Measurements from ENCODE around the gene NSUN7. TPM values are rescaled to one million over a fixed set of nuclear protein-coding genes. Genes with fewer than 3 reads are reported as not detected.

The NSUN7 gene
- polyA plus RNA-seq, 1 donor from 2014 or later = 0.51 TPM

GRCh38 chr4:40832175-40832574 lies 82.4 kb downstream of the NSUN7 start:
- Histone ChIP-seq H4K20me1 (ENCODE audit: insufficient read depth) (no peaks in the 10 kb centered on the region), H2AFZ (ENCODE audit: low read depth, low read length) (no peak overlapping the region), H3K27ac (ENCODE audit: low read length) (peak overlapping the region; percentile 15), H3K9ac (ENCODE audit: low read length) (no peak overlapping the region), H3K36me3 (ENCODE audit: insufficient read depth, low read length) (no peaks in the 10 kb centered on the region), H3K79me2 (replicated peaks; ENCODE audit: insufficient read depth, low read length) (peaks cover 3% of the 10 kb centered on the region), H3K27me3 (ENCODE audit: insufficient read depth, low read depth, low read length) (no peaks in the 10 kb centered on the region), H3K9me2 (ENCODE audit: insufficient read depth, low read length) (no peaks in the 10 kb centered on the region), H3K4me2 (ENCODE audit: low read length) (no peak overlapping the region), H3F3A (ENCODE audit: insufficient read depth, low read length, poor library complexity, severe bottlenecking) (no peaks in the 10 kb centered on the region), H3K9me3 (ENCODE audit: low read length) (no peaks in the 10 kb centered on the region), H3K4me3 (ENCODE audit: low read length) (no peak overlapping the region)
- TF ChIP-seq CTCF (IDR thresholded peaks at IDR 0.05; ENCODE audit: poor library complexity, severe bottlenecking) (no peak), REST (IDR thresholded peaks at IDR 0.05; ENCODE audit: borderline replicate concordance) (no peak), EZH2 (IDR thresholded peaks at IDR 0.05; ENCODE audit: borderline replicate concordance, insufficient read depth, low read length, poor library complexity, severe bottlenecking) (no peak), MXI1 (conservative IDR thresholded peaks at IDR 0.05; ENCODE audit: poor library complexity, severe bottlenecking) (no peak), POLR2AphosphoS5 (IDR thresholded peaks at IDR 0.05) (no peak), RAD21 (conservative IDR thresholded peaks at IDR 0.05) (no peak), TAF1 (IDR thresholded peaks at IDR 0.05; ENCODE audit: low read depth) (no peak), SMC3 (conservative IDR thresholded peaks at IDR 0.05; ENCODE audit: poor library complexity) (no peak), EP300 (conservative IDR thresholded peaks at IDR 0.05; ENCODE audit: poor library complexity, severe bottlenecking) (no peak)

GRCh38 chr4:40833212-40833611 lies 83.5 kb downstream of the NSUN7 start:
- Histone ChIP-seq H3K79me2 (replicated peaks; ENCODE audit: insufficient read depth, low read length) (peaks cover 7% of the 10 kb centered on the region), H3K9me3 (ENCODE audit: low read length) (no peaks in the 10 kb centered on the region), H3K9ac (ENCODE audit: low read length) (no peak overlapping the region), H3K36me3 (ENCODE audit: insufficient read depth, low read length) (no peaks in the 10 kb centered on the region), H4K20me1 (ENCODE audit: insufficient read depth) (no peaks in the 10 kb centered on the region), H3K27ac (ENCODE audit: low read length) (no peak overlapping the region), H2AFZ (ENCODE audit: low read depth, low read length) (no peak overlapping the region), H3F3A (ENCODE audit: insufficient read depth, low read length, poor library complexity, severe bottlenecking) (no peaks in the 10 kb centered on the region), H3K27me3 (ENCODE audit: insufficient read depth, low read depth, low read length) (no peaks in the 10 kb centered on the region), H3K9me2 (ENCODE audit: insufficient read depth, low read length) (no peaks in the 10 kb centered on the region), H3K4me3 (ENCODE audit: low read length) (no peak overlapping the region), H3K4me2 (ENCODE audit: low read length) (no peak overlapping the region)
- TF ChIP-seq RAD21 (conservative IDR thresholded peaks at IDR 0.05) (no peak), EP300 (conservative IDR thresholded peaks at IDR 0.05; ENCODE audit: poor library complexity, severe bottlenecking) (no peak), TAF1 (IDR thresholded peaks at IDR 0.05; ENCODE audit: low read depth) (no peak), EZH2 (IDR thresholded peaks at IDR 0.05; ENCODE audit: borderline replicate concordance, insufficient read depth, low read length, poor library complexity, severe bottlenecking) (no peak), SMC3 (conservative IDR thresholded peaks at IDR 0.05; ENCODE audit: poor library complexity) (no peak), MXI1 (conservative IDR thresholded peaks at IDR 0.05; ENCODE audit: poor library complexity, severe bottlenecking) (no peak), CTCF (IDR thresholded peaks at IDR 0.05; ENCODE audit: poor library complexity, severe bottlenecking) (no peak), POLR2AphosphoS5 (IDR thresholded peaks at IDR 0.05) (no peak), REST (IDR thresholded peaks at IDR 0.05; ENCODE audit: borderline replicate concordance) (no peak)

All from neural cell (in vitro differentiated cells).